ENCODE data around the gene EPS15. TPM values are rescaled to one million over a fixed set of nuclear protein-coding genes. Genes with fewer than 3 reads are reported as not detected.
A peak's percentile ranks its signal among the peaks of the same experiment; 100 is the strongest.

The EPS15 gene
- total and polyA plus RNA-seq, 9 of the 15 experiments (the other 6 are each of a cell fraction or from before 2014, with no cell fraction given) = 23.1 to 69.0 (median 41.7) TPM

DNA sequence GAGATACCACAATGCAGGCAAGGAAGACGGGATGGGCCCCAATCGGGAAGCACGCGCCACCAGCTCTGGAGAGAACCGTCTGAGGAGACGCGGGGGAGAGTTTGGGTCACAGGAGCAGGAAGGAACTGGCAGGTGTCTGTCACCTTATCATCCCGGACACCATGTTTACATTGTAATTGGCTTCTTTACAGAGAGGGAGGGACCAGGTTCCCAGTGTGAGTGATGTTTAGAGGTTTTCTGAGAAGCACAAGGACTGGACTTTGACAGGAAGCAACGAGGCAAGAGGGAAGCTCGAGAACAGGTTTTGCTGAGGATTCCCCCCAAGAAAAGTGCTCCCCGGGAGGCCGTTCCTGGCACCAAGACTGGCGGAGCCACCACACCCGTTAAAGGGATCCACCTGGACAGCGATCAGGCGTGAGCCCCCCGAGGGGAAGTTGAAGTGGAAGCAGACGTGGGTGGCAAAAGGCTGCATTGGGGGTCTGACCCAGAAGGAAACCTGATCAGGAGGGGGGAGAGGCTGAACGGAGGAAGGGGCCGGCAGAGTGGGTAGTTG, 957 bp downstream of the EPS15 start (continued):
- peak; percentile 18 to 88 (median 43) for TF ChIP-seq YY1 (IDR thresholded peaks at IDR 0.05; ENCODE audit: borderline replicate concordance in 1 of 3, control insufficient read depth in 1 of 3, extremely low read depth in 1 of 3, insufficient read depth in 3 of 3, insufficient read length in 1 of 3, insufficient replicate concordance in 2 of 3, low read depth in 1 of 3, low read length in 2 of 3)
- peak; percentile 29; the same call in 1 of the 2 replicates for TF ChIP-seq GATAD2B (IDR thresholded peaks at IDR 0.05; ENCODE audit: borderline replicate concordance)
- TF ChIP-seq CHCHD3 (CRISPR knock-in tag; IDR thresholded peaks at IDR 0.05) = no peak; the same call in 1 of the 2 replicates
- TF ChIP-seq RUNX1 (IDR thresholded peaks at IDR 0.05; ENCODE audit: low read depth) = no peak; the same call in 1 of the 2 replicates
- peak; percentile 14 to 74 for TF ChIP-seq AFF1 (IDR thresholded peaks at IDR 0.05; ENCODE audit: low read depth in 1 of 2, partially characterized antibody in 2 of 2)
- TF ChIP-seq FOXA1 (IDR thresholded peaks at IDR 0.05; ENCODE audit: borderline replicate concordance) = peak; percentile 90
- TF ChIP-seq MECOM (CRISPR knock-in tag; IDR thresholded peaks at IDR 0.05) = peak; percentile 87
- peak in 1 of 2 experiments; percentile 7; a peak in 1 of 4 replicates for TF ChIP-seq MAZ (CRISPR knock-in tag; conservative IDR thresholded peaks at IDR 0.05 in 1 of 2, IDR thresholded peaks at IDR 0.05 in 1 of 2)
- no peak for TF ChIP-seq HSF4 (CRISPR knock-in tag; IDR thresholded peaks at IDR 0.05; ENCODE audit: borderline replicate concordance)
- 0 out of 2 replicates have a peak, but pooled peaks have one; percentile 32 for TF ChIP-seq DMBX1 (CRISPR knock-in tag; IDR thresholded peaks at IDR 0.05; ENCODE audit: borderline replicate concordance)
- peak; percentile 92 for TF ChIP-seq BCOR (IDR thresholded peaks at IDR 0.05)
- peak in 1 of 2 experiments; percentile 82; a peak in 2 of 4 replicates for TF ChIP-seq ZMIZ1 (IDR thresholded peaks at IDR 0.05; ENCODE audit: low read depth in 2 of 2, low read length in 2 of 2)
- peak; percentile 95 for TF ChIP-seq SOX6 (IDR thresholded peaks at IDR 0.05)
- TF ChIP-seq PHB2 (IDR thresholded peaks at IDR 0.05; ENCODE audit: low read depth) = no peak
- peak; percentile 13 for TF ChIP-seq ZFP36 (IDR thresholded peaks at IDR 0.05; ENCODE audit: low read depth, low read length, partially characterized antibody)
- TF ChIP-seq, protein P1, sequence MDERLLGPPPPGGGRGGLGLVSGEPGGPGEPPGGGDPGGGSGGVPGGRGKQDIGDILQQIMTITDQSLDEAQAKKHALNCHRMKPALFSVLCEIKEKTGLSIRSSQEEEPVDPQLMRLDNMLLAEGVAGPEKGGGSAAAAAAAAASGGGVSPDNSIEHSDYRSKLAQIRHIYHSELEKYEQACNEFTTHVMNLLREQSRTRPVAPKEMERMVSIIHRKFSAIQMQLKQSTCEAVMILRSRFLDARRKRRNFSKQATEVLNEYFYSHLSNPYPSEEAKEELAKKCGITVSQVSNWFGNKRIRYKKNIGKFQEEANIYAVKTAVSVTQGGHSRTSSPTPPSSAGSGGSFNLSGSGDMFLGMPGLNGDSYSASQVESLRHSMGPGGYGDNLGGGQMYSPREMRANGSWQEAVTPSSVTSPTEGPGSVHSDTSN (CRISPR knock-in tag; IDR thresholded peaks at IDR 0.05; ENCODE audit: low read depth) = peak; percentile 79
- TF ChIP-seq, protein P1 (tag; conservative IDR thresholded peaks at IDR 0.05; ENCODE audit: low read depth) = peak; percentile 94

Measured in K562 (cell line).